Measurements from ENCODE around the gene SLC39A2. TPM values are rescaled to one million over a fixed set of nuclear protein-coding genes. Genes with fewer than 3 reads are reported as not detected.

Gene SLC39A2
- total RNA-seq, 1 experiment from 2014 or later, result not detected

DNA sequence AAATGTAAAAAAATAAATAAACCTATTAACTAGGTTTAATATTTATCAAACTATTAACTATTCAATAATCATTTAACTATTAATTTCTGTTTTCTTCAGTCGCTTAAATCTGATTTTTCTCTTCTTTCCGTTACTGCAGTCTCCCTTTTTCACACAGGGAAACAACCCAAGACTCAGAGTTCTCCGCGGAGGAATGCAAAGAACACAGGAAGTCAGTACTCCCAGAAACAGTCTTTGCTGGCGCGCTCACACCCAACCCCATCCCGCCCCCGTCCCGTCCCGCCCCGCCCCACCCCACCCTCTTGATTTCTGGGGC lies 9.7 kb upstream of the SLC39A2 start:
- no TSS peak for BruUV-seq (replicated peaks)
- peaks cover 42% of the 10 kb centered on the region for H3K4me1 ChIP-seq (ENCODE audit: insufficient read depth, low read length)
- H3K79me2 ChIP-seq (ENCODE audit: low read length), result peaks cover 29% of the 10 kb centered on the region
- H3K9ac ChIP-seq (ENCODE audit: low read length), result peak overlapping the region; percentile 47; the same call in 1 of the 2 replicates
- H3K27ac ChIP-seq (ENCODE audit: low read length), result peak overlapping the region; percentile 21; the same call in 1 of the 2 replicates
- peaks cover 4% of the 10 kb centered on the region; the same call in 1 of the 2 replicates for H4K20me1 ChIP-seq (ENCODE audit: low read length)
- TF ChIP-seq EZH2phosphoT487 (IDR thresholded peaks at IDR 0.05; ENCODE audit: borderline replicate concordance, low read length) (no peak), EZH2 (IDR thresholded peaks at IDR 0.05; ENCODE audit: low read length, unreplicated experiment) (no peak)
- TF ChIP-seq, protein P1, sequence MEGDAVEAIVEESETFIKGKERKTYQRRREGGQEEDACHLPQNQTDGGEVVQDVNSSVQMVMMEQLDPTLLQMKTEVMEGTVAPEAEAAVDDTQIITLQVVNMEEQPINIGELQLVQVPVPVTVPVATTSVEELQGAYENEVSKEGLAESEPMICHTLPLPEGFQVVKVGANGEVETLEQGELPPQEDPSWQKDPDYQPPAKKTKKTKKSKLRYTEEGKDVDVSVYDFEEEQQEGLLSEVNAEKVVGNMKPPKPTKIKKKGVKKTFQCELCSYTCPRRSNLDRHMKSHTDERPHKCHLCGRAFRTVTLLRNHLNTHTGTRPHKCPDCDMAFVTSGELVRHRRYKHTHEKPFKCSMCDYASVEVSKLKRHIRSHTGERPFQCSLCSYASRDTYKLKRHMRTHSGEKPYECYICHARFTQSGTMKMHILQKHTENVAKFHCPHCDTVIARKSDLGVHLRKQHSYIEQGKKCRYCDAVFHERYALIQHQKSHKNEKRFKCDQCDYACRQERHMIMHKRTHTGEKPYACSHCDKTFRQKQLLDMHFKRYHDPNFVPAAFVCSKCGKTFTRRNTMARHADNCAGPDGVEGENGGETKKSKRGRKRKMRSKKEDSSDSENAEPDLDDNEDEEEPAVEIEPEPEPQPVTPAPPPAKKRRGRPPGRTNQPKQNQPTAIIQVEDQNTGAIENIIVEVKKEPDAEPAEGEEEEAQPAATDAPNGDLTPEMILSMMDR (conservative IDR thresholded peaks at IDR 0.05; ENCODE audit: low read depth, low read length), result no peak
- H3K9me2 ChIP-seq (replicated peaks; ENCODE audit: low read length), result no peaks in the 10 kb centered on the region; the same call in 1 of the 2 replicates
- intact Hi-C loops (cut with micrococcal nuclease), result loop anchor here (1.0 kb wide), 1 partner anchor 18 kb away; no protein-coding TSS in a partner anchor
- H2AFZ ChIP-seq (ENCODE audit: low read length), result 0 out of 2 replicates have a peak overlapping the region, but pooled peaks have one; percentile 16
- peaks cover 23% of the 10 kb centered on the region for H3K36me3 ChIP-seq (ENCODE audit: low read depth, low read length)
- ATAC-seq (no peak), DNase-seq (no peak)
- H3F3A ChIP-seq (ENCODE audit: low read length, unreplicated experiment), result peaks cover 4% of the 10 kb centered on the region
- ChIA-PET CTCF (no interaction called here), POLR2A (ENCODE audit: unreplicated experiment) (no interaction called here)
- no peaks in the 10 kb centered on the region for H3K27me3 ChIP-seq (ENCODE audit: low read length)
- H3K9me3 ChIP-seq (ENCODE audit: low read length), result no peaks in the 10 kb centered on the region
- H3K4me2 ChIP-seq (ENCODE audit: low read length), result peak overlapping the region; percentile 83
- H3K4me3 ChIP-seq (ENCODE audit: low read length), result peak overlapping the region; percentile 92

DNA sequence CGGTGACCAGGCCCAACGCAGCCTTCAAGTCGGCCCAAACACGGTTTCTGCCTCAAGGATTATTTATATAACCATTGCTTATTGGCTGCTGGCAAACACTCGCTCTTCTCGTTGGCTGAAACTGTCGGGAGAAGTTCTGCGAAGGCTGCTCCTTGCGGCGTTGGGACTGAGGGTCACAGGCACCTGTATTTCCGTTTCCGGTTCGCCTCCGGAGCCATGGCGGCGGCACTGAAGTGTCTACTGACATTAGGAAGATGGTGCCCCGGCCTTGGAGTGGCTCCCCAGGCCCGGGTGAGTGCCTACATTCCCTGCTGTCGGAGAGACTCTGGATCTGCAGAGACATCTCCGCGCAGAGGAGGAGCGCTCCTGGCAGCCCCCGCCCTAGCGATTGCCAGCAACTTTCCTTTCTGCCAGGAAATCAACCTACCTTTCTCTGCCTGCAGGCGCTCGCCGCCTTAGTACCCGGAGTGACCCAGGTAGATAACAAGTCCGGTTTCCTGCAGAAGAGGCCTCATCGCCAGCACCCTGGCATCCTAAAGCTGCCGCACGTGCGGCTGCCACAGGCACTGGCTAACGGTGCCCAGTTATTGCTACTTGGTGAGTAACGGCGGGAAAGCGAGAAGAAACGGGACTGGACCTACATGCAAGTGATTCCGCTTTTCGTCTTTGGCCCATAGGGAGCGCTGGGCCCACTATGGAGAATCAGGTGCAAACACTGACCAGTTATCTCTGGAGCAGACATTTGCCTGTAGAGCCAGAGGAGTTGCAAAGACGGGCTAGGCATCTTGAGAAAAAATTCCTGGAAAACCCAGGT lies 9.1 kb upstream of the SLC39A2 start, which contains the start of gene METTL17:
TSS of gene METTL17 (plus strand) at position 194 of the 814 bp plus-strand sequence. CDS start at position 217, 23 bp downstream.
- no peaks in the 10 kb centered on the region for H3K27me3 ChIP-seq (ENCODE audit: low read length)
- intact Hi-C loops (cut with micrococcal nuclease), result loop anchor here (1.0 kb wide), 1 partner anchor 19 kb away; no protein-coding TSS in a partner anchor
- H3K4me2 ChIP-seq (ENCODE audit: low read length), result peak within 1 kb of the TSS; percentile 90
- POLR2A ChIA-PET (ENCODE audit: unreplicated experiment), result no interaction called here
- peak within 1 kb of the TSS; percentile 92 for H3K4me3 ChIP-seq (ENCODE audit: low read length)
- H3F3A ChIP-seq (ENCODE audit: low read length, unreplicated experiment), result peaks cover 4% of the 10 kb centered on the region
- H3K9me3 ChIP-seq (ENCODE audit: low read length), result no peaks in the 10 kb centered on the region
- TF ChIP-seq EZH2 (IDR thresholded peaks at IDR 0.05; ENCODE audit: low read length, unreplicated experiment), result no peak
- TF ChIP-seq EZH2phosphoT487 (IDR thresholded peaks at IDR 0.05; ENCODE audit: borderline replicate concordance, low read length), result no peak
- TF ChIP-seq, protein P1 (conservative IDR thresholded peaks at IDR 0.05; ENCODE audit: low read depth, low read length), result no peak; the same call in none of the 2 replicates
- H2AFZ ChIP-seq (ENCODE audit: low read length), result peak within 1 kb of the TSS; percentile 89
- H3K79me2 ChIP-seq (ENCODE audit: low read length), result peaks cover 29% of the 10 kb centered on the region
- ATAC-seq (peak; percentile 86), DNase-seq (peak; percentile 98)
- H3K27ac ChIP-seq (ENCODE audit: low read length), result peak within 1 kb of the TSS; percentile 58
- H3K36me3 ChIP-seq (ENCODE audit: low read depth, low read length), result peaks cover 29% of the 10 kb centered on the region
- H3K9me2 ChIP-seq (replicated peaks; ENCODE audit: low read length), result no peaks in the 10 kb centered on the region; the same call in 1 of the 2 replicates
- peaks cover 4% of the 10 kb centered on the region; the same call in 1 of the 2 replicates for H4K20me1 ChIP-seq (ENCODE audit: low read length)
- CTCF ChIA-PET, result no interaction called here
- H3K9ac ChIP-seq (ENCODE audit: low read length), result peak within 1 kb of the TSS; percentile 83
- TSS peak; percentile 77 for BruUV-seq (replicated peaks)
- peaks cover 42% of the 10 kb centered on the region for H3K4me1 ChIP-seq (ENCODE audit: insufficient read depth, low read length)

Data from PC-3 (cell line).